HCT116 (cell line): Measurements from ENCODE around the gene ZNF775. TPM values are rescaled to one million over a fixed set of nuclear protein-coding genes. Genes with fewer than 3 reads are reported as not detected.

Experiments used
- ATAC-seq: fragments of 200-7000 bp; cut with Tn5 transposase; 2 replicates; pipeline ENCODE4 v1.9.1; 2020; ENCODE audit warnings: mild to moderate bottlenecking, moderate library complexity
- BruUV-seq: library from RNA; stranded (reverse); fragments of 400-500 nt; replicated peaks from 2 replicates; lab custom pipeline; 2021; lab: Mats Ljungman, UMichigan
- CTCF ChIA-PET: fragments of 300-600 bp; sonication (Branson Sonifier 250); formaldehyde crosslinking; loops from one replicate; lab custom pipeline; 2021; ENCODE audit warnings: antibody characterized with exemption; lab: Charles Lee
- POLR2A ChIA-PET: fragments of 300-600, 350-600 bp; sonication (Branson Sonifier 250); formaldehyde crosslinking; loops from one replicate; lab custom pipeline; 2021; ENCODE audit warnings: antibody characterized with exemption; lab: Charles Lee
- RAD21 ChIA-PET, 2 experiments: fragments of 300-600 bp; sonication (Branson Sonifier 250); formaldehyde crosslinking; loops; one replicate each; lab custom pipeline; 2023; ENCODE audit warnings: low total read pairs in 2 of 2; ENCODE audit not compliant: uncharacterized antibody in 2 of 2, unreplicated experiment in 2 of 2, low non-redundant PET in 1 of 2; lab: Charles Lee
- DNase-seq: peaks from one replicate; pipeline ENCODE4 v3.0.0-alpha.2; 2010; ENCODE audit warnings: low read depth, low spot score
- H2AFZ ChIP-seq: fragments of 200-600 bp; shearing (Covaris generic), sonication (generic); 2 replicates; pipeline ENCODE4 v1.6.1; 2017; ENCODE audit warnings: low read depth, mixed run types, mixed read lengths, antibody characterized with exemption, low read length; ENCODE audit not compliant: poor library complexity, severe bottlenecking
- H3K27ac ChIP-seq: 2 replicates; pipeline ENCODE4 v1.5.1; 2012; ENCODE audit warnings: low read depth, low read length
- H3K27me3 ChIP-seq: fragments of 200-600 bp; sonication (generic); 2 replicates; pipeline ENCODE4 v1.6.1; 2016; ENCODE audit warnings: mixed run types, low read length, mixed read lengths; ENCODE audit not compliant: insufficient read depth
- H3K36me3 ChIP-seq, 2 experiments: fragments of 200-500 bp in 1 of 2; fragments of 200-600 bp in 1 of 2; sonication (Bioruptor generic) in 1 of 2; sonication (generic) in 1 of 2; 2 replicates each; pipeline versions ENCODE4 v1.5.1 to v1.6.1; 2014 to 2016; ENCODE audit warnings: low read length in 2 of 2, inconsistent platforms in 1 of 2, mixed read lengths in 1 of 2, mixed run types in 1 of 2; ENCODE audit not compliant: insufficient read depth in 2 of 2, control insufficient read depth in 1 of 2
- H3K4me1 ChIP-seq, 2 experiments: fragments of 200-600 bp in 1 of 2; sonication (generic) in 1 of 2; 2 replicates each; pipeline versions ENCODE4 v1.5.1 to v1.6.1; 2012 to 2017; ENCODE audit warnings: low read length in 2 of 2, inconsistent platforms in 1 of 2, mild to moderate bottlenecking in 1 of 2, mixed read lengths in 1 of 2, mixed run types in 1 of 2, moderate library complexity in 1 of 2; ENCODE audit not compliant: insufficient read depth in 2 of 2, control insufficient read depth in 1 of 2
- H3K4me2 ChIP-seq: fragments of 200-600 bp; sonication (generic); 2 replicates; pipeline ENCODE4 v1.6.1; 2017; ENCODE audit warnings: mixed run types, low read length, mixed read lengths
- H3K4me3 ChIP-seq, 2 experiments: fragments of 200-600 bp in 1 of 2; sonication (generic) in 1 of 2; replicated peaks in 1 of 2; 2 replicates each; pipeline ENCODE4 v1.5.1; 2011 to 2016; ENCODE audit warnings: low read length in 2 of 2, control low read depth in 1 of 2, low read depth in 1 of 2, mild to moderate bottlenecking in 1 of 2, mixed read lengths in 1 of 2, mixed run types in 1 of 2
- H3K79me2 ChIP-seq: fragments of 200-600 bp; sonication (generic); 2 replicates; pipeline ENCODE4 v1.6.1; 2017; ENCODE audit warnings: mild to moderate bottlenecking, mixed run types, low read length, moderate library complexity, mixed read lengths; ENCODE audit not compliant: insufficient read depth
- H3K9ac ChIP-seq: fragments of 200-600 bp; sonication (generic); 2 replicates; pipeline ENCODE4 v1.6.1; 2016; ENCODE audit warnings: low read length, mixed read lengths
- H3K9me2 ChIP-seq: fragments of 200-600 bp; sonication (generic), shearing (Covaris generic); 2 replicates; pipeline ENCODE4 v1.6.1; 2017; ENCODE audit warnings: mixed run types, mild to moderate bottlenecking, moderate library complexity; ENCODE audit not compliant: insufficient read depth
- H3K9me3 ChIP-seq, 2 experiments: fragments of 200-500 bp in 1 of 2; fragments of 200-600 bp in 1 of 2; sonication (Bioruptor generic) in 1 of 2; sonication (generic) in 1 of 2; 2 replicates each; pipeline ENCODE4 v1.6.1; 2014 to 2017; ENCODE audit warnings: low read length in 2 of 2, mixed read lengths in 2 of 2, inconsistent platforms in 1 of 2, low read depth in 1 of 2, mild to moderate bottlenecking in 1 of 2, mixed run types in 1 of 2, moderate library complexity in 1 of 2; ENCODE audit not compliant: control insufficient read depth in 1 of 2, insufficient read depth in 1 of 2
- H4K20me1 ChIP-seq: fragments of 200-600 bp; sonication (generic), shearing (Covaris generic); 2 replicates; pipeline ENCODE4 v1.6.1; 2017; ENCODE audit warnings: mixed run types, mild to moderate bottlenecking, moderate library complexity; ENCODE audit not compliant: insufficient read depth
- FOSL1 ChIP-seq: IDR thresholded peaks from 2 replicates; pipeline ENCODE4 v1.6.1; 2012; ENCODE audit warnings: low read depth
- SRF ChIP-seq: IDR thresholded peaks from 2 replicates; pipeline ENCODE4 v1.6.1; 2012; ENCODE audit warnings: low read depth
- intact Hi-C: fragments of 100-400 bp; cut with micrococcal nuclease; formaldehyde crosslinking; loops from 2 replicates; pipeline ENCODE4 v1.10.0; 2022
- total RNA-seq: library from RNA; stranded (reverse); gene quantifications from one replicate; pipeline ENCODE4 v1.2.1, GENCODE V29; 2021; ENCODE audit not compliant: unreplicated experiment
- TF ChIP-seq, protein P1 (sequence below): IDR thresholded peaks from 2 replicates; pipeline ENCODE4 v1.6.1; 2011; ENCODE audit warnings: mild to moderate bottlenecking, low read length, moderate library complexity; ENCODE audit not compliant: insufficient replicate concordance; ENCODE audit errors: extremely low read depth
- TF ChIP-seq, protein P2 (sequence below): IDR thresholded peaks from 2 replicates; pipeline ENCODE4 v1.6.1; 2012; ENCODE audit warnings: low read depth

The ZNF775 gene
- total RNA-seq, 1 experiment from 2014 or later: 4.5 TPM

DNA sequence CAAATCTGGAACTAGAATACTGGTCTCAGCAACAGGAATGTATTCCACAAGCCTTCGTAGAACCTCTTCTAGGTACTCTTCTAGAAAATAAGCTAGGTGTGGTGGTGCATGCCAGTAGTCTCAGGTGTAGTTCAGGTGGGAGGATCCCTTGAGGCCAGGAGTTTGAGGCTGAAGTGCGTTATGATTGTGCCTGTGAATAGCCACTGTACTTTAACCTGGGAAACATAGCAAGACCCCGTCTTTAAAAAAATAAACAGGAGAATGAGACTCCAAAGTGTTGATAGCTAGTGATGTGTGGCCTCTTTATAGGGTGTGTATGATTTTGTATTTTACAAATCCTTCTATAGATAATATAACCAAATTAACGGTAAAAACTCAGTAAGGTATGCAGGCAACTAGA lies 1.5 kb upstream of the ZNF775 start:
- no peaks in the 10 kb centered on the region for H3K9me3 ChIP-seq
- H3K4me1 ChIP-seq: peaks cover 15 to 24% of the 10 kb centered on the region in 2 experiments
- no peak overlapping the region for H3K4me3 ChIP-seq
- H4K20me1 ChIP-seq: no peaks in the 10 kb centered on the region
- H3K27ac ChIP-seq: peak overlapping the region; percentile 78; the same call in 1 of the 2 replicates
- ChIA-PET RAD21 (interaction anchor here in 1 of 2 experiments (0.6 kb wide), 1 partner anchor 24 kb away, joined by 3 read pairs; no protein-coding TSS in a partner anchor), POLR2A (interaction anchor here (1.9 kb wide), 1 partner anchor 8 kb away, joined by 15 read pairs; the partner anchor contains the start of gene REPIN1), CTCF (no interaction called here)
- intact Hi-C loops: loop anchor here (2.0 kb wide), 1 partner anchor 15 kb away; no protein-coding TSS in a partner anchor
- H3K36me3 ChIP-seq: peaks cover 6 to 14% of the 10 kb centered on the region in 2 experiments; a peak in 2 of 4 replicates
- peaks cover 10% of the 10 kb centered on the region; the same call in 1 of the 2 replicates for H3K79me2 ChIP-seq
- H3K27me3 ChIP-seq: no peaks in the 10 kb centered on the region
- no peak overlapping the region for H3K9ac ChIP-seq
- BruUV-seq: no TSS peak
- ATAC-seq: no peak
- no peak overlapping the region for H2AFZ ChIP-seq
- no peaks in the 10 kb centered on the region for H3K9me2 ChIP-seq
- TF ChIP-seq, protein P1, sequence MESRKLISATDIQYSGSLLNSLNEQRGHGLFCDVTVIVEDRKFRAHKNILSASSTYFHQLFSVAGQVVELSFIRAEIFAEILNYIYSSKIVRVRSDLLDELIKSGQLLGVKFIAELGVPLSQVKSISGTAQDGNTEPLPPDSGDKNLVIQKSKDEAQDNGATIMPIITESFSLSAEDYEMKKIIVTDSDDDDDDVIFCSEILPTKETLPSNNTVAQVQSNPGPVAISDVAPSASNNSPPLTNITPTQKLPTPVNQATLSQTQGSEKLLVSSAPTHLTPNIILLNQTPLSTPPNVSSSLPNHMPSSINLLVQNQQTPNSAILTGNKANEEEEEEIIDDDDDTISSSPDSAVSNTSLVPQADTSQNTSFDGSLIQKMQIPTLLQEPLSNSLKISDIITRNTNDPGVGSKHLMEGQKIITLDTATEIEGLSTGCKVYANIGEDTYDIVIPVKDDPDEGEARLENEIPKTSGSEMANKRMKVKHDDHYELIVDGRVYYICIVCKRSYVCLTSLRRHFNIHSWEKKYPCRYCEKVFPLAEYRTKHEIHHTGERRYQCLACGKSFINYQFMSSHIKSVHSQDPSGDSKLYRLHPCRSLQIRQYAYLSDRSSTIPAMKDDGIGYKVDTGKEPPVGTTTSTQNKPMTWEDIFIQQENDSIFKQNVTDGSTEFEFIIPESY: no peak
- TF ChIP-seq FOSL1 (no peak), SRF (no peak)
- TF ChIP-seq, protein P2, sequence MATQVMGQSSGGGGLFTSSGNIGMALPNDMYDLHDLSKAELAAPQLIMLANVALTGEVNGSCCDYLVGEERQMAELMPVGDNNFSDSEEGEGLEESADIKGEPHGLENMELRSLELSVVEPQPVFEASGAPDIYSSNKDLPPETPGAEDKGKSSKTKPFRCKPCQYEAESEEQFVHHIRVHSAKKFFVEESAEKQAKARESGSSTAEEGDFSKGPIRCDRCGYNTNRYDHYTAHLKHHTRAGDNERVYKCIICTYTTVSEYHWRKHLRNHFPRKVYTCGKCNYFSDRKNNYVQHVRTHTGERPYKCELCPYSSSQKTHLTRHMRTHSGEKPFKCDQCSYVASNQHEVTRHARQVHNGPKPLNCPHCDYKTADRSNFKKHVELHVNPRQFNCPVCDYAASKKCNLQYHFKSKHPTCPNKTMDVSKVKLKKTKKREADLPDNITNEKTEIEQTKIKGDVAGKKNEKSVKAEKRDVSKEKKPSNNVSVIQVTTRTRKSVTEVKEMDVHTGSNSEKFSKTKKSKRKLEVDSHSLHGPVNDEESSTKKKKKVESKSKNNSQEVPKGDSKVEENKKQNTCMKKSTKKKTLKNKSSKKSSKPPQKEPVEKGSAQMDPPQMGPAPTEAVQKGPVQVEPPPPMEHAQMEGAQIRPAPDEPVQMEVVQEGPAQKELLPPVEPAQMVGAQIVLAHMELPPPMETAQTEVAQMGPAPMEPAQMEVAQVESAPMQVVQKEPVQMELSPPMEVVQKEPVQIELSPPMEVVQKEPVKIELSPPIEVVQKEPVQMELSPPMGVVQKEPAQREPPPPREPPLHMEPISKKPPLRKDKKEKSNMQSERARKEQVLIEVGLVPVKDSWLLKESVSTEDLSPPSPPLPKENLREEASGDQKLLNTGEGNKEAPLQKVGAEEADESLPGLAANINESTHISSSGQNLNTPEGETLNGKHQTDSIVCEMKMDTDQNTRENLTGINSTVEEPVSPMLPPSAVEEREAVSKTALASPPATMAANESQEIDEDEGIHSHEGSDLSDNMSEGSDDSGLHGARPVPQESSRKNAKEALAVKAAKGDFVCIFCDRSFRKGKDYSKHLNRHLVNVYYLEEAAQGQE: no peak
- TF ChIP-seq, all 23 proteins: peak for 0
- peak overlapping the region; percentile 99 for H3K4me2 ChIP-seq
- DNase-seq: no peak
